SH-SY5Y (cell line): Measurements from ENCODE around the gene ALPK3.

Experiments
- GATA2 ChIP-seq: IDR thresholded peaks from 2 replicates; pipeline ENCODE4 v1.6.1; 2011; ENCODE audit warnings: mild to moderate bottlenecking, low read depth, low read length
- GATA3 ChIP-seq: IDR thresholded peaks from 2 replicates; pipeline ENCODE4 v1.6.1; 2011; ENCODE audit warnings: low read depth, mild to moderate bottlenecking, low read length, moderate library complexity

DNA sequence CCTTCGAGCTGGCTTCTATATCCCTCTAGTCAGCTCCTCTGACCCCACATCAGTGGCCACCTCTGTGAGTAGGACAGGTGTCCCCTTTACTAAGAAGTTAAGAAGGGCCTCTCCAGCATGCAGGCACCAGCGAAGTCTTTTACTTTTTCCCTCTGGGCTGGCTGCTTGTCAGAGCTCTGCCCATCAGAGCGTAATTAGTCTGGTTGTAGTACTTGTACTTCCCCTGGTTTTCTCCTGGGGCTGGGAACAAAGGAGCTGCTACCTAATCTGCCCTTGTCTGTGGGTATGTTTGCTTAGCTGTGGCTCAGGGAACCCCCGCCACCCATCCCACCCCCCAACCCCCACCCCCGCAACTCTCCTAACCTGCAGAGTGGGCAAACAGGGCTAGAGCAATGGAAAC lies 27.4 kb upstream of the ALPK3 start:
- TF ChIP-seq GATA2, result no peak
- TF ChIP-seq GATA3, result no peak
